Stimulated activated CD8-positive, alpha-beta memory T cell treated with anti-CD3 and anti-CD28 coated beads, Interleukin-12 subunit alpha, Interleukin-12 subunit beta, amount 100 ng/mL, for 4 hours (primary cell): ENCODE measurements around the gene KRT14.
"Not testable (repeated sequence)": the region's sequence is repeated elsewhere in the genome, so short reads cannot be mapped to it uniquely, and the experiment has no call there.

Experiments
- DNase-seq: peaks from one replicate; pipeline ENCODE4 v3.0.0-alpha.2; 2020; ENCODE audit warnings: low read depth

The KRT14 gene

GRCh38 chr17:41547378-41547841 is 39.3 kb downstream of the KRT14 start:
- no peak for DNase-seq

DNA sequence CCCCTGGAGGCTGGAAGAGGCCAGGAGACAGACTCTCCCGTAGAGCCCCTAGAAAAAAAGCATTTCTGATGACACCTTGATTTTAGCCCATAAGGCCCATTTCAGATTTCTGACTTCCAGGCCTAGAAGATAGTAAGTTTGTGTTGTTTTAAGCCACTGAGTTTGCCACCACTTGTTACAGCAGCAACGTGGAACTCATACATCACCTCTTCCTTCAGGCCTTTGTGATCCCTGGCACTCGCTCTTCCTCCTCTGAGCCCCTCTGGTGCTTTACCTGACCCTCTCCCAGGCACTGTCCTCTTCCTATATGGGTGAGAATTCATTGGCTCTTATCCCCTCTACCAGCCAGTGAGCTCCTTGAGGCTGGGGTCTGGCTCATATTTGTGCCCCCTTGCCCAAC is 39.9 kb downstream of the KRT14 start:
- no peak for DNase-seq

- no peak for DNase-seq
These were observed 40.8 kb downstream of the KRT14 start for GRCh38 chr17:41545829-41546410.

DNA sequence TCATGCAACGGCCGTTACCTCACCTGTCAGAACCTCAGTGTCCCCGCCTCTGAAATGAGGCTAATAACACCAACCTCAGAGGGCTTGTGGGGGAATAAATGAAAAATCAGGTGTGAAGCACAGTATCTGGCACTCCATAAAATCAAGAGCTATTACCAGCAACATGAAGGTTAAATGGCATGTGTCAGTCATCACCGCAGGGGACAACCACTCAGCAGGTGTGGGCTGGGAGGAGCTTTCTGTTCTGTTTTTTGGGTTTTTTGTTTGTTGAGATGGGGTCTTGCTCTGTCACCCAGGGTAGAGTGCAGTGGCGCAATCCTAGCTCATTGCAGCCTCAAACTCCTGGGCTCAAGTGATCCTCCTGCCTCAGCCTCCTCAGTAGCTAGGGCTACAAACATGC is 41.8 kb downstream of the KRT14 start:
- no peak for DNase-seq

DNA sequence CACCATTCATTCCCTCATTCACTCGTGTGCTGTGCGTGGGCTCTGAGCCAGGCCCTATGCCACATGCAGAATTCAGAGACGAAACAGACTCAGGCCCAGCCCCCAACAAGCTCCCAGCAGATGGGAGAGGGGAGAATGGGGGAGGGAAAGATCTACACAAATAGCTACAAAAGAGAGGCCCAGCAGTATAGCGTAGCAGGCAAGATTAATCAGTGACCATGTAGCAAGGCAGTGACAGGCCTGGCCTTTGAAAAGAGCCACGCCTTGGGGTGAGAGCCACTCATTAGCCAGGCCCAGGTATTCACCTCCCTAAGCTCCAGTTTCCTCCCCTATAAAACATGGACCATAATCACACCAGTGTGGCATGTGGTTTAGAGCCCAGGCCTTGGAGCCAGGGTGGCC is 42.2 kb downstream of the KRT14 start:
- DNase-seq, result no peak

GRCh38 chr17:41542786-41543185 is 43.9 kb downstream of the KRT14 start:
- not testable (repeated sequence) for DNase-seq

- no peak for DNase-seq
These were observed 44.3 kb downstream of the KRT14 start for GRCh38 chr17:41542357-41542756.

GRCh38 chr17:41540921-41541625 is 45.6 kb downstream of the KRT14 start:
- DNase-seq, result no peak

GRCh38 chr17:41539979-41540701 is 46.6 kb downstream of the KRT14 start:
- no peak for DNase-seq

- no peak for DNase-seq
These were observed 47.6 kb downstream of the KRT14 start for GRCh38 chr17:41539071-41539492.

GRCh38 chr17:41538565-41538991 is 48.1 kb downstream of the KRT14 start:
- no peak for DNase-seq

DNA sequence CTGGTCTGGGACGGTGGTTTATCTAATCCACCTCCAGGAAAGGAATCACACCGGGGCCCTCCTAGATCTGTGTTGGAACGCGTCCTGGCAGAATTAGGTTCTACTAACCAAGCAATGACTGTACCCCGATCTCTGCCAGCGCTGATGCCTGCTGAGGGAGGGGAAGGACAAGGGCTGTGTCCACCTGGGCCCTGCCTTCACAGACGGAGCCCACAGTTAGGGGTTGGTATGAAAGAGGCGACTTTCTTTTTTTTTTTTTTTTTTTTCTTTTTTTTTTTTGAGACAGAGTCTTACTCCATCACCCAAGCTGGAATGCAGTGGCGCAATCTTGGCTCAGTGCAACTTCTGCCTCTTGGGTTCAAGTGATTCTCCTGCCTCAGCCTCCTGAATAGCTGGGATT is 48.7 kb downstream of the KRT14 start:
- no peak for DNase-seq

- no peak for DNase-seq
These were observed 49.1 kb downstream of the KRT14 start for GRCh38 chr17:41537614-41537954.

GRCh38 chr17:41536741-41537613 is 49.7 kb downstream of the KRT14 start:
- DNase-seq, result no peak

DNA sequence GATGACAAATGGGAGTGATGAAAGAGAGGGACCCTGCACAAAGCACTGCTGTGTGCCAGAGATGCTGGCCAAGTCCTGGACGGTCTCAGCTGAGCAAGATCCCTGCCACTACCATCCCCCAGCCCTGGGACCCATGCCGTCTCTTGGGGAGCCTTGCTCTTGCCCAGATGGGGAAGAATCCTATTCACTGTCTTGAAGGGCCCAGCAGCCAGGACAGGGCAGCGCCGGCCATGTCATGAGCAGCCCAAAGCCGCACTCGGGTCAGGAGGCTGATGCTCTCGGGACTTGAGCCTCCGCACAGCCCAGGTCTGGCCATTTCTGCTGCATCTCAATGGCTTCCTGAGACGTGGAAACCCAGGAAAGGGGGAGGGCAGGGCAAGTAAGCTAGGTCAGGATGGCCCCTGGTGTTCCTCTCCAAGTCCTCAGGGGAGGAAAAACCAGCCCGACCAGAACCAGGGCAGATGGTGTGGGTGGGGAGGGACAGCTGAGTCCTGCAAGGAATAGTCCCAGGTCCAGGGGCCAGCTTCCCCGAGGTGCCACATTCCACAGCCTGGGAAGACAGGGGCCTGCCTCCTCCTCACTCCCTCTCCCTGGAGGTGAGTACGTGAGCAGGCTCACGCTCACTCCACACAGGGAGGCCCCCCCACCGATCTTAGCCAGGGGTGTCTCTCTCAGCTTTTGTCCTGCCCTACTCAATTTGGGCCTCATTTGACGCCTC is 50.8 kb downstream of the KRT14 start:
- no peak for DNase-seq

- DNase-seq, result no peak
These were observed 51.7 kb downstream of the KRT14 start for GRCh38 chr17:41534899-41535546.

DNA sequence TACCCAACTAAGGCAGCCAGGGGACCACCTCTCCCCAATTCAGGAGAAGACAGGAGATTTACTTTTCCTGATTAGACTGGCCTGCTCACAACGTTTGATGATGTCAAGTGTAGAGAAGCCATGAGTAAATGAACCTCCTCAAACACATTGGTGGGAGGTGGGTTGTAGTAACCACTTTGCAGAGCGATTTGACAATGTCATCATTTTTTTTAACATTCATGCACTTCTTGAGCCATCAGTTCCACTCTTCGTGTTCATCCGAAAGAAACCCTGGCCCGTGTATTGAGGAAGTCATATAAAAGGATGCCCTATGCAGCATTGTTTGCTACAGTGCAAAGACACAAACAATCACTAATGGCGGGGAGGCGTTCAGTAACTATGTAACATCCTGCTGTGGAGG is 53.1 kb downstream of the KRT14 start:
- no peak for DNase-seq

- DNase-seq, result no peak
These were observed 53.6 kb downstream of the KRT14 start for GRCh38 chr17:41532947-41533570.
